GM12875 (cell line): Measurements from ENCODE around the gene SRC.

Experiments
- H3K4me3 ChIP-seq: one replicate; pipeline ENCODE4 v1.5.1; 2011; ENCODE audit warnings: low read depth, low read length, control low read depth
- CTCF ChIP-seq: IDR thresholded peaks from 2 replicates; pipeline ENCODE4 v1.5.1; 2011; ENCODE audit warnings: low read depth, mild to moderate bottlenecking, control low read depth, inconsistent platforms, low read length, moderate library complexity, borderline replicate concordance; ENCODE audit not compliant: insufficient read depth

Gene SRC

GRCh38 chr20:37420610-37421009, 74.7 kb downstream of the SRC start:
- TF ChIP-seq CTCF = no peak

GRCh38 chr20:37421060-37421905, 75.3 kb downstream of the SRC start:
- TF ChIP-seq CTCF = no peak

More at GRCh38 chr20:37420610-37421009, 74.7 kb downstream of the SRC start:
- no peak overlapping the region for H3K4me3 ChIP-seq

DNA sequence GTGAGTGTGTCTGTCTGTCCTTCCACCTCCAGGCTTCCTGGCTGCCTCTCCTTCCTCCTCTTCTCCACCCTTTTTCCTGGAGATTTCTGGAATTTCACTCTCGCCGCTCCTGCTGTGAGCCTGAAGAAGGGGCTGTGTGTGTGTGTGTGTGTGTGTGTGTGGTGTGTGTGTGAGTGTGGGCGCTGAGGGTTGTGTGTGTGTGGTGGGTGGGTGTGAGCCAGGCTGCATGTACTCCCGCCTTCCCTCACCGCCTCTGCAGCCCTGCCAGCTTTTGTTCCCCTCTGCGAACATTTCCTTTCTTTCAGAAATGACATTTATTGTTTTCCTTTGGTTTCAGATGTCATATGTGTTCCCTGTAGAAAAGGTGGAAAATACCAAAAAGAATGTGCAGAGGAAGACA, 76.0 kb downstream of the SRC start:
- no peak overlapping the region for H3K4me3 ChIP-seq
- TF ChIP-seq CTCF = no peak

More at GRCh38 chr20:37421060-37421905, 75.3 kb downstream of the SRC start:
- no peak overlapping the region for H3K4me3 ChIP-seq

GRCh38 chr20:37422791-37423286, 76.9 kb downstream of the SRC start:
- H3K4me3 ChIP-seq = no peak overlapping the region
- TF ChIP-seq CTCF = no peak

DNA sequence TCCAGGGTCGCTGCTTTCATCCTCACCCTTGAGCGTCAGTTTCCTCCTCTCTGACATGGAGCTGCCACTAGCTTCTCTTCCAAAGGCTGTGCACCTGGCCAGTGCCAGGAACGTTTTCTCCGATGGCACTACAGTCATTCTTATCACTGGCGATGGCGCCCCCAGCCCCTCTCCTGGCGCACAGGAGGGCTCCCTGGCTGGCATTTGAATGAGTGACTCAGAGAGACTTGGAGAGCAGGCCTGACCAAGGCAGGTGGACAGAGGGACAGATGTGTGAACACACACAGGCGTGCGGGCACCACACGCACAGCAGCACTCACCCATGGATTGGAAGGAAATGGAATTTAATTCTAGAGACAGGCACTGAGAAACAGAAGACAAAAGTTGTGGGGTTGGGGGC, 77.6 kb downstream of the SRC start:
- TF ChIP-seq CTCF = no peak

DNA sequence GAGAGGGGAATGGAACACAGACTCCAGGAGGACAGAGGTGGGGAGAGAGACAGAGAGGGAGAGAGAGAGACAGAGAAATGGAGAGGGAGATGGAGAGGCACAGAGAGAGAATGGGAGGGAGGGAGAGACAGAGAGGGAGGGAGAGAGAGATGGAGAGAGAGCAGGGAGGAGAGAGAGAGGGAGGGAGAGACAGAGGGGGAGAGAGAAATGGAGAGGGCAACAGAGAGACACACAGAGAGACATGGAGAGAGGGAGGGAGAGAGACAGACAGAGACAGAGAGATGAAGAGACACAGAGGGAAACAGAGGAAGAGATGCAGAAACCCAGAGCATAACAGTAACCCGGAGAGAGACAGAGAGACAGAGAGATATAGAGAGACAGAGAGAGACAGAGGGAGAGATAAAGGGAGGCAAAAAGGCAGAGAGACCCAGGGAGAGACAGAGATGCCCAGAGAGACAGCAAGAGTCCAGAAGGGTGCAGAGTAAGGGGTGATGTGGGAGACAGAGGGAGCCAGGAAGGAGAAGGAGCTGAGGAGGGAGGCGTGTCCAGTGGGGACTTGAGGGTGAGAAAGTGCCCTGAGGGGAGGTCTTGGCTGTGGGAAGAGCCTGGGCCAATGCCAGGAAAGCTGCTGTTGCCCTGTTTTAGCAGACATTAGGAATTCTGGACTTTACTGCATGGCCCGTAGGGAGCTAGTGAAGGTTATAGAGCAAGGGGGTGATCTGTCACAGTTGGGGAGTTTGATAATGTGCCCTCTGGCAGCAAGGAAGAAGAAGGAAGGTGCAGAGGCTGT, 78.3 kb downstream of the SRC start:
- TF ChIP-seq CTCF = no peak
- H3K4me3 ChIP-seq = no peak overlapping the region

More for the DNA sequence above, 77.6 kb downstream of the SRC start:
- no peak overlapping the region for H3K4me3 ChIP-seq
